ENCODE results near the gene ERMN.

GRCh38 chr2:157305723-157306110, 19.9 kb downstream of the ERMN start:
- TF ChIP-seq GABPA (IDR thresholded peaks at IDR 0.05; ENCODE audit: low read depth) (no peak), POLR2AphosphoS5 (IDR thresholded peaks at IDR 0.05; ENCODE audit: low read depth) (no peak), CTCF (IDR thresholded peaks at IDR 0.05; ENCODE audit: insufficient read depth, low read length) (no peak), REST (IDR thresholded peaks at IDR 0.05; ENCODE audit: insufficient replicate concordance, low read depth) (no peak), SPI1 (IDR thresholded peaks at IDR 0.05; ENCODE audit: borderline replicate concordance, low read depth) (no peak)
